Erythroblast (primary cell): Measurements from ENCODE around the gene MEGF8.

Experiments
- GATA1 ChIP-seq: IDR thresholded peaks from 2 replicates; pipeline ENCODE4 v1.6.1; 2011; ENCODE audit warnings: low read depth, mild to moderate bottlenecking, control low read depth, low read length, moderate library complexity
- POLR2A ChIP-seq: IDR thresholded peaks from 2 replicates; pipeline ENCODE4 v1.6.1; 2011; ENCODE audit warnings: mild to moderate bottlenecking, low read length

DNA sequence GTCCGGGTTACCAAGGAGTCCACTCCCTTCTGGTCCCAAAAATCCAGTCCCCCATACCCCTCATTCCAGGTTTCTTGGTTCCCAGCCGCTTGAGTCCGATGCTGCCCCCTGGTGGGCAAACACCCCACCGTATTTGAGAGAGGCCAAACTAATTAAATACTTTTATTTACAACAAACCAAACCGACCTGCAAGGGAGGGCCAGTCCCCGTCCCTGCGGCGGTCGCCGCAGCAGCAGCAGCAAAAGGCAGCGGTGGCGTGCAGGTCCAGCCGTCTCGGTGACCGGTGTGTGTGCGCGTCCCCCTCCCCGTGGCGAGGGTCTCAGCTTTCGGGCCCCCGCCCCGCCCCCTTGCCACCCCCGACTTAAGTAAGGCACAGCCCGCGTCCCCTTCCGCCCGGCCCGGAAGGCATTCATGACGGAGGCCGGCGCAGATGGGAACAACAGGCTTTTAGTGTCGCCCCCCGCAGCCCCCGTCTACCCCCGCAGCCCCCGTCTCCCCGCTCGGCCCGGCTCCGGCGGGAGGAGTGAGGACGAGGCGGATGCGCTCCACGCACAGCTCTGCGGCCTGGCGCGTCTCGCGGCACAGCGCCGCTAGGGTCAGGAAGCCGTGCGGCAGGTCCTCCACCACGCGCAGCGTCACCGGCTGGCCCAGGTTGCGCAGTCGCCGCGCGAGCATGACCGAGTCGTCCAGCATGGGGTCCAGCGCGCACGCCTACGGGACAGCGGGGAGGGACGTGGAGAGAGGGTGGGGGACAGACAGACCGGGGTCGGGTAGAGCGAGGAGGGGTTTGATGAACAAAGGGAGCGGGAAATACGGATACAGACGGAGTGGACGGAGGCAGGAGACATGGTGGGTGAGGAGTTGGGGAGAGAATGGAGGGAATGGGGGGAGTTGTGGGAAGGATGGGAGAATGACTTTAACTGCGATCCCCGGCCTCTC is 76.2 kb downstream of the MEGF8 start:
- TF ChIP-seq POLR2A (no peak), GATA1 (no peak)
